HepG2 (cell line): ENCODE results near the gene SLC23A2. TPM values are rescaled to one million over a fixed set of nuclear protein-coding genes. Genes with fewer than 3 reads are reported as not detected.

Experiments used
- ATAC-seq: fragments of 200-7000 bp; cut with Tn5 transposase; 3 replicates; pipeline ENCODE4 v1.9.1; 2020; ENCODE audit warnings: mild to moderate bottlenecking, moderate library complexity
- BruUV-seq: library from RNA; stranded (reverse); fragments of 400-500 nt; replicated peaks from 2 replicates; lab custom pipeline; 2021; lab: Mats Ljungman, UMichigan
- CTCF ChIA-PET: fragments of 300-600 bp; formaldehyde crosslinking; extraction: SDS; loops from one replicate; lab custom pipeline; 2021; ENCODE audit warnings: low total read pairs, inconsistent platforms, low intra/inter-chr PET ratio; lab: Yijun Ruan, JAX
- POLR2A ChIA-PET: fragments of 350-600 bp; sonication (Branson Sonifier 250); formaldehyde crosslinking; loops from one replicate; lab custom pipeline; 2020; ENCODE audit warnings: antibody characterized with exemption, inconsistent platforms; lab: Yijun Ruan, JAX
- DNase-seq: peaks from one replicate; pipeline ENCODE4 v3.0.0-alpha.2; 2015; ENCODE audit warnings: low spot score
- FAIRE-seq: peaks from 3 replicates; lab custom pipeline; 2011; peaks lifted over from hg19 to GRCh38; lab: Jason Lieb, UNC
- H2AFZ ChIP-seq: one replicate; pipeline ENCODE4 v1.6.1; 2011; ENCODE audit warnings: low read length, inconsistent platforms
- H3K27ac ChIP-seq: fragments of 300-600 bp; 3 replicates; pipeline ENCODE4 v1.8.0; 2011; ENCODE audit warnings: mixed run types, mild to moderate bottlenecking, mixed read lengths, low read length, inconsistent platforms; ENCODE audit not compliant: insufficient read depth; ENCODE audit errors: extremely low read length
- H3K27me3 ChIP-seq, 2 experiments: fragments of 200-600 bp in 1 of 2; 2 replicates in 1 of 2; 3 replicates in 1 of 2; pipeline versions ENCODE4 v1.6.0 to v1.8.0; 2011; ENCODE audit warnings: low read length in 2 of 2, mild to moderate bottlenecking in 2 of 2, moderate library complexity in 2 of 2, inconsistent platforms in 1 of 2; ENCODE audit not compliant: insufficient read depth in 2 of 2, control insufficient read depth in 1 of 2
- H3K36me3 ChIP-seq, 2 experiments: fragments of 200-600 bp in 1 of 2; replicated peaks in 1 of 2; 2 replicates in 1 of 2; 3 replicates in 1 of 2; pipeline versions ENCODE4 v1.5.1 to v1.8.0; 2011; ENCODE audit warnings: low read length in 2 of 2, inconsistent platforms in 1 of 2; ENCODE audit not compliant: insufficient read depth in 2 of 2, control insufficient read depth in 1 of 2
- H3K4me1 ChIP-seq: 2 replicates; pipeline ENCODE4 v1.5.1; 2012; ENCODE audit warnings: low read length, inconsistent platforms; ENCODE audit not compliant: insufficient read depth
- H3K4me2 ChIP-seq: 2 replicates; pipeline ENCODE4 v1.6.0; 2011; ENCODE audit warnings: low read depth, low read length, inconsistent platforms
- H3K4me3 ChIP-seq, 3 experiments: fragments of 200-600 bp in 1 of 3; sonication (generic), shearing (Covaris generic) in 1 of 3; replicated peaks in 1 of 3; 2 replicates each; pipeline ENCODE4 v1.5.1; 2011 to 2016; ENCODE audit warnings: low read length in 3 of 3, inconsistent platforms in 2 of 3, low read depth in 2 of 3, mild to moderate bottlenecking in 2 of 3, control low read depth in 1 of 3, mixed read lengths in 1 of 3; ENCODE audit not compliant: insufficient read depth in 1 of 3
- H3K79me2 ChIP-seq: one replicate; pipeline ENCODE4 v1.6.1; 2011; ENCODE audit warnings: low read length, inconsistent platforms; ENCODE audit not compliant: insufficient read depth
- H3K9ac ChIP-seq: 2 replicates; pipeline ENCODE4 v1.6.0; 2011; ENCODE audit warnings: mild to moderate bottlenecking, low read depth, low read length, inconsistent platforms; ENCODE audit not compliant: insufficient read depth
- H3K9me3 ChIP-seq: 2 replicates; pipeline ENCODE4 v1.5.1; 2012; ENCODE audit warnings: mild to moderate bottlenecking, low read length
- H4K20me1 ChIP-seq: 2 replicates; pipeline ENCODE4 v1.6.0; 2011; ENCODE audit warnings: inconsistent platforms, mild to moderate bottlenecking, low read length, moderate library complexity; ENCODE audit not compliant: insufficient read depth
- KLF9 ChIP-seq: IDR thresholded peaks from 2 replicates; pipeline ENCODE4 v1.6.1; 2016; ENCODE audit warnings: low read depth
- NAIF1 ChIP-seq: sonication (generic); formaldehyde crosslinking; IDR thresholded peaks from 2 replicates; pipeline ENCODE4 v1.5.0; 2020; ENCODE audit warnings: mild to moderate bottlenecking, missing genetic modification reagents, borderline replicate concordance
- NRL ChIP-seq: sonication (generic); formaldehyde crosslinking; IDR thresholded peaks from 2 replicates; pipeline ENCODE4 v1.5.0; 2020; ENCODE audit warnings: missing genetic modification reagents, mild to moderate bottlenecking, moderate library complexity, borderline replicate concordance
- RAD51 ChIP-seq: fragments of 450-650 bp; IDR thresholded peaks from 2 replicates; pipeline ENCODE4 v1.6.1; 2016; ENCODE audit warnings: borderline replicate concordance
- USF2 ChIP-seq, 2 experiments: sonication (generic) in 1 of 2; formaldehyde crosslinking in 1 of 2; IDR thresholded peaks; 2 replicates each; pipeline versions ENCODE4 v1.5.1 to v1.6.1; 2011 to 2020; ENCODE audit warnings: borderline replicate concordance in 1 of 2, low read depth in 1 of 2, low read length in 1 of 2, mild to moderate bottlenecking in 1 of 2, missing genetic modification reagents in 1 of 2, moderate library complexity in 1 of 2
- WGBS: methylation state at CpG from one replicate; pipeline ENCODE4 v1.1.6; 2017; ENCODE audit warnings: low lambda C conversion rate; 5-methylcytosine and 5-hydroxymethylcytosine counted together
- in situ Hi-C: cut with HindIII; loops from 2 replicates; pipeline ENCODE4 v1.10.0; 2017; ENCODE audit warnings: low pct_unique_long_range_greater_than_20kb; ENCODE audit not compliant: extremely low pct_ligation_motif_present
- intact Hi-C: fragments of 100-400 bp; cut with micrococcal nuclease; formaldehyde crosslinking; loops from one replicate; pipeline ENCODE4 v1.10.0; 2022; ENCODE audit not compliant: unreplicated experiment
- polyA plus RNA-seq, 8 experiments: library from polyadenylated mRNA; depleted of rRNA in 3 of 8; stranded (reverse) in 7 of 8; unstranded in 1 of 8; fragments of >200 nt; fragmentation: Illumina TruSeq in 4 of 8; extraction: Trizol in 4 of 8; gene quantifications; 2 replicates each; pipeline versions ENCODE4 v1.2.1 to v1.2.3, GENCODE V29; 2011 to 2016; ENCODE audit warnings: low read depth in 4 of 8, missing spikeins in 1 of 8, mixed read lengths in 1 of 8; ENCODE audit not compliant: insufficient read depth in 1 of 8
- total RNA-seq, 5 experiments: library from RNA; depleted of rRNA; stranded (reverse); fragments of >200 nt; fragmentation: Illumina TruSeq; extraction: Trizol; gene quantifications; 2 replicates each; pipeline ENCODE4 v1.2.3, GENCODE V29; 2016; ENCODE audit warnings: low read depth in 1 of 5

Gene SLC23A2
- total and polyA plus RNA-seq, 2 of the 13 experiments (the other 11 are each of a cell fraction or from before 2014, with no cell fraction given): 42.2 to 51.2 TPM

GRCh38 chr20:4814696-4815252 lies 186.5 kb downstream of the SLC23A2 start:
- no TSS peak for BruUV-seq
- H3K4me2 ChIP-seq: no peak overlapping the region
- ATAC-seq: no peak
- 48% methylated on average over 19 of the region's 20 CpGs for WGBS
- intact Hi-C loops: no loop called here
- no peak overlapping the region for H3K27ac ChIP-seq
- H3K9me3 ChIP-seq: no peaks in the 10 kb centered on the region
- H3K4me1 ChIP-seq: peaks cover 8% of the 10 kb centered on the region
- H3K79me2 ChIP-seq: no peaks in the 10 kb centered on the region
- no peak overlapping the region for H3K4me3 ChIP-seq
- TF ChIP-seq NRL (CRISPR knock-in tag) (peak; percentile 48; the same call in 1 of the 2 replicates), USF2 (IDR thresholded peaks at IDR 0.05; ENCODE audit: low read depth, low read length) (peak; percentile 94), USF2 (CRISPR knock-in tag; IDR thresholded peaks at IDR 0.05; ENCODE audit: borderline replicate concordance) (peak; percentile 61; the same call in 1 of the 2 replicates), KLF9 (CRISPR knock-in tag) (no peak), NAIF1 (no peak), RAD51 (peak; percentile 93)
- TF ChIP-seq, all 625 proteins: peak for 3
- POLR2A ChIA-PET: no interaction called here
- CTCF ChIA-PET: no interaction called here
- H3K27me3 ChIP-seq: peaks cover 17 to 56% of the 10 kb centered on the region in 2 experiments; a peak in 4 of 5 replicates
- in situ Hi-C loops: no loop called here
- no peaks in the 10 kb centered on the region for H3K36me3 ChIP-seq
- no peak overlapping the region for H3K9ac ChIP-seq
- no peak for DNase-seq
- H4K20me1 ChIP-seq: no peaks in the 10 kb centered on the region
- FAIRE-seq: no peak
- H2AFZ ChIP-seq: no peak overlapping the region
